ENCODE data around the gene DHRS2.
"Not testable (repeated sequence)": the region's sequence is repeated elsewhere in the genome, so short reads cannot be mapped to it uniquely, and the experiment has no call there.

Gene DHRS2, protein sequence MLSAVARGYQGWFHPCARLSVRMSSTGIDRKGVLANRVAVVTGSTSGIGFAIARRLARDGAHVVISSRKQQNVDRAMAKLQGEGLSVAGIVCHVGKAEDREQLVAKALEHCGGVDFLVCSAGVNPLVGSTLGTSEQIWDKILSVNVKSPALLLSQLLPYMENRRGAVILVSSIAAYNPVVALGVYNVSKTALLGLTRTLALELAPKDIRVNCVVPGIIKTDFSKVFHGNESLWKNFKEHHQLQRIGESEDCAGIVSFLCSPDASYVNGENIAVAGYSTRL

DNA sequence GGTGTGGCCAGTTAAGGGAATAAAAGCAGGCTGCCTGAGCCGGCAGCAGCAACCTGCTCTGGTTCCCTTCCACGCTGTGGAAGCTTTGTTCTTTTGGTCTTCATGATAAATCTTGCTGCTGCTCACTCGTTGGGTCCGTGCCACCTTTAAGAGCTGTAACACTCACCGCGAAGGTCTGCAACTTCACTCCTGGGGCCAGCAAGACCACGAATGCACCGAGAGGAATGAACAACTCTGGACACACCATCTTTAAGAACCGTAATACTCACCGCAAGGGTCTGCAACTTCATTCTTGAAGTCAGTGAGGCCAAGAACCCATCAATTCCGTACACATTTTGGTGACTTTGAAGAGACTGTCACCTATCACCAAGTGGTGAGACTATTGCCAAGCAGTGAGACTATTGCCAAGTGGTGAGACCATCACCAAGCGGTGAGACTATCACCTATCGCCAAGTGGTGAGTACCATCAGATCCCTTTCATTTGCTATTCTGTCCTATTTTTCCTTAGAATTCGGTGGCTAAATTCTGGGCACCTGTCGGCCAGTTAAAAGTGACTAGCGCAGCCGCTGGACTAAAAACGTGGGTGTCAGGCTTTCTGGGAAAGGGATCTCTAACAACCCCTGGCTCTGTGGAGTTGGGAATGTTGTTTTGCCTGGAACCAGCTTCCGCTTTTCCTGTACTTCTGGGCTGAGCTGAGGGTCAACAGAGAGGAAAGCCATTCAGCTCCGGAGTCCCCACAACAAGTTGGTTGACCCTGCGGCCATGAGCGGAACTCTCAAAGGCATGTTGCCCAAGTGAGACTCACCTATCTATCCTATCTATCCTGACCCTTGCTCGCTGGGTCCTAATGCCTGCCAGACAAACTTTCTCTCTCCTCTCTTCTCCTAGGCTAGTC lies at the start of gene DHRS2:
DHRS2 (plus strand) TSS at position 48 of the 895 bp plus-strand sequence. CDS start 2,501 bp downstream, outside the sequence.
- DNase-seq: no peak

DNA sequence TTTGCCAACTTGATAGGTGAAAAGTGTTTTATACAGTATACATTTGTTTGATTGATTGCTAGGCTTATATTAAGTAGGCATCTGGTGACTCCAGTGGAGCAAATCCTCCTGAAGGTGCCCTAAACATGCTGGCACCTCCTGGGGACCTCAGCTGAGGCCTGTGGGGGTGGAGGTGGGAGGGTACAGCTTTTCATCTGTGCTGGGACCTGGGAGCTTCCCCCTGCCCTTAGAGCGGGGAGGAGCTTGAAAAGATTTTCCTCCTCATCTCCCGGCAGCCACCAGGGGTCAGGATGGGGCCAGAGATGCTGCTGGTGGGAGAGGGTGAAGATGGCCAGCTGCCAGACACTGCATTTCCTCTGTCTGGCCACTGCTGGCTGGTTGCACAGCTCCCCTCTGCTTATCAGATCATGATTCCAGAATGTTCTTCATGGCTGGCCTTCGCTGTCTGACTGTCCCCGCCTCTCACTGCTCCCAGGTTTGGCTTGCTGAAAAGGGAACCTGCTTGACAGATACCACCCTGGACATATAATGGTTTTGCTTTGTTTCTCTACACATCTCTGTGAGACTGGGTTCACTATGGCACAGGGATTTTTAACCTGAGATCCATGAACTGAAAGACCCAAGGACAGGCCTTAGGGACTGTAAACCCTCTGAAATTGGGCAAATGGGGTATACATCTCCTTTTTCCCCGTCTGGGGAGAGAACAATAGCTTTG lies 47.1 kb upstream of the DHRS2 start:
- DNase-seq: peak; percentile 95

DNA sequence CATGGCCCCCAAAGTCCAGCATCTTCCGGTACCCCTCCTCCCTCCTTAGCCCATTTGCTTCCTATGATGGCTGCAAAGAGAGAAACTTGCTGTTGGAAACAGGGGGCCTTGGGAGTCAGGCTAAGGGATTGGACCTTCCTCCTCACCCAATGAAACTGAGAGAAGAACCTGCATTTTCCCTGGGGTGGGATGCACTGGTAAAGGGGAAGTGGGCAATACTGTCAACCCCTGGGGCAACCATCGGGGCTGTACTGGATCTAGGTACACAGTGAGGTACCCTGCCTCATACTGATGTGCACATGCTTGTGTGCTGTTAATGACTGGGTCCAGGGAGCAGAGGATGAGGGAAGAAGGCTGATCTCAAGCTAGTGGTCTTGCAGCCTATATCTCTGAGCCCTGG lies 46.6 kb upstream of the DHRS2 start:
- no peak for DNase-seq

DNA sequence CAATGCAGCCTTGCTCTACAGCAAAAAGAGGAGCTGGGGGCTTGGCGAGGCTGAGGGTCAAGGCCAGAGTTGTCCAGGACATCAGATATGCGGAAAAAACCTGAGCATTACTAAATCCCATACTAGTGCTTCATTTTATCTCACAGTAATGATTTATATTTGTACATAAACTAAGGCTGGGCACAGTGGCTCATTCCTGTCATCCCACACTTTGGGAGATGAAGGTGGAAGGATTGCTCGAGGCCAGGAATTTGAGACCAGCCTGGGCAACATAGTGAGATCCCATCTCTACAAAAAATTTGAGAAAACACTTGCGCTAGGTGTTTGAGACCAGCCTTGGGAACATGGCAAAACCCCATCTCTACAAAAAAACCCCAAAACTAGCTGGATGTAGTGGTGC lies 46.0 kb upstream of the DHRS2 start:
- DNase-seq: no peak

DNA sequence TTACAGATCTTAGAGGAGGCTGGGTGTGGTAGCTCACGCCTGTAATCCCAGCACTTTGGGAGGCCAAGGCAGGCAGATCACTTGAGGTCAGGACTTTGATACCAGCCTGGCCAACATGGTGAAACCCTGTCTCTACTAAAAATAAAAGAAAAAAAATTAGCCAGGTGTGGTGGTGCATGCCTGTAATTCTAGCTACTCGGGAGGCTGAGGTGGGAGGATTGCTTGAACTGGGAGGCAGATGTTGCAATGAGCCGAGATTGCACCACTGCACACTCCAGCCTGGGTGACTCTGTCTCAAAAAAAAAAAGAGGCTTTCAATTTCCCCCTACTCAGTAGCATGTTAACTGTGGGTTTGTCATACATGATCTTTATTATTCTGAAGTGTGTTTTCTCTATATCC lies 42.0 kb upstream of the DHRS2 start:
- not testable (repeated sequence) for DNase-seq

DNA sequence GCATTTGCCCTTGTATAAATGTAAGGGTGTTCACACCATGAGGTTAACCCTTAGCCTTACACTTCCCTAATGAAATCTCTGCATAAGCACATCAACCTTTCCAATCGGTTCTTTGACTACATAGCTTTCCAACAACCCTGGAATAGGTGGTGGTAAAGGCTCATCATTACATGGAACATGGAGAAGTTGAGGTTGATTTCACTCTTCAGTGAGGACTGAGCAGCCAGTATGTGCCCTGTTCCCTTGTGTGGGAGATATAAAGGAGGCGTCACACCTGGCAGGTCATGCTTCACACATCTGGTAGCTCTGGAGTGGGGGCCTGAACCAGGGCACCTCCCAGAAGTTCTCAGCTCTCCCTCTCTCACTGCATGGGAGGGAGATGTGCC lies 35.8 kb upstream of the DHRS2 start:
- DNase-seq: no peak

DNA sequence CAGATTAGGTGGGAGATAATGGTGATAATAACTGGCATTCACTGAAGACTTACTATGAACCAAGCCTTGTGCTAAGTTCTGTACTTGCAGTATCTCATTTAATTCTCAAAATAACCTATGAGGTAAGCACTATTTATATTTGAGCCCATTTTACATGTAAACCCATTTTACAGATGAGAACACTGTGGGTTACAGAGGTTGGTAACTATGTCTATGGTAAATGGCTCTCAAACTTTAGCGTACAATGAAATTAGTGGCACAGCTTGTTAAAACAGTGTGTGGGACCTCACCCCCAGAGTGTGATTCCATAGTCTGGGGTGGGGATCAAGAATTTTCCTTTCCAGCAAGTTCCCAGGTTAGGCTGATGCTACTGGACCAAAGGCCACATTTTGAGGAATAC lies 35.4 kb upstream of the DHRS2 start:
- no peak for DNase-seq

DNA sequence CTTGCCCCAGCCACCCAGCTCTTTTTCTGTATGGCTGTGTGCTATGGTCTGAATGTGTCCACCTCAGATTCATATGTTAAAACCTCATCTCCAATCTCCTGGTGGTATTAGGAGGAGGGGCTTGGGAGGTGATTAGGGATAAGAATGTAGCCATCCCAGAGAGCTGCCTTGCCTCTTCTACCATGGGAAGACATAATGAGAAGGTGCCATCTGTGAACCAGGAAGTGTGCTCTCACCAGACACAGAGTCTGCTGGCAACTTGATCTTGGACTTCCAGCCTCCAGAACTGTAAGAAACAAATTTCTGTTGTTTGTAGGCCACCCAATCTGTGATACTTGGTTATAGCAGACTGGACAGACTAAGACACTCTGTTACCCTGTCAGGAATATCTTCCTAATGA lies 34.7 kb upstream of the DHRS2 start:
- no peak for DNase-seq

DNA sequence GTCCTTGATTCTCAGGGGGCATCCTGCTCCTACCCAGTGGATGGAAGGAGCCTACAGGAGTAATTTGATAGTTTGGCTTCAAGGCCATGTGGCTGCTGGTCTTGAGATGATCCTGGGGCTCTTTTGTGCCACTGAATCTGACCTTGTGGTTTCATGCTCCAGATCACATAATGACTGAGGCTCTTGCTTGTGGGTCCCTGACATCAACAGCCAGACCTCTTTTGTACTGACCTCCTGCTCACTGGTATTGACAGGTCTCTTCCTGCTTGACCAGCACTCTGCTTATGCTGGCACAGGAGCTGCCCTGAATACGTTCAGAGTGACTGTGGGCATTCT lies 34.4 kb upstream of the DHRS2 start:
- no peak for DNase-seq

DNA sequence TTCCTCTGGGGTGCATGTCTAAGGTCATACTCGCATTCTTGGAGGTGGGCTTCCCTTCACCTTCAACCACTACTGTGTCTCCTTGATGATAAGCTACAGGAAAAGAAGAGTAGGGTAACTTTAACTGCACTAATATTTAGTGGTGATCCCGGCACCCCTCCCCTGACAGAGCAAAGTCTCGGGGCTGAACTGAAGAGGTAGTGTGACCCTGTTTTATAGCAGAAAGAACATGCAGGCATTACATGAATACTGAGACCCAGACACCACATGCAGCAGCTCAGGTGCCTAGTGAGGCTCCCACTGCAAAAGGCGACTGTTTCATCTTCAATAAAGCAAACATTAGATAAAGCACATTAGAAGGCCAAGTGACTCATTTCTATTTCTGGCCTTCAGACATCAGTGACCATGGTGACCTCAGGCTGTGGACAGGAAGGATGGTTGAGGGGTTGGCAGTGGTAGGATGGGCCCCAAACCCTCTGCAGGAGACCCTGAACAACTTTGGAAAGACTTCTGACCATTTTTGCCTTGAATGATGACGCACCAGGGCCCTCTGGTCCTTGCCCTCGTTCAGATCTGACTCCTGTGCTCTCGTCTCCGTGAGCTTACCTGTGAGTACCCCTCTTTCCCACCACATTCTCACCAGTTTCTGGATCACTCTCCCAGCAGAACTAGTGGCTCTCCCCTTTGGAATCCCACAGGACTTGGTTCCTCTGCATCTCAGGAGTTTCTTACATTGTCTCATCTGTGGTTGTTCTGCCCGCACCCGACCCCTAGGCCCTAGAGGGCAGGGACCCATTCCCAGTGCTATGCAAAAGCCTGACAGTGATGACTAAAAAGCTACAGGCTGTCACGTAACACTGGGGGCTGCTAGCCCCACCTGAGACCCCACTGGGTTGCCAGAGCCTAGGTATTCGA lies 33.7 kb upstream of the DHRS2 start:
- no peak for DNase-seq

DNA sequence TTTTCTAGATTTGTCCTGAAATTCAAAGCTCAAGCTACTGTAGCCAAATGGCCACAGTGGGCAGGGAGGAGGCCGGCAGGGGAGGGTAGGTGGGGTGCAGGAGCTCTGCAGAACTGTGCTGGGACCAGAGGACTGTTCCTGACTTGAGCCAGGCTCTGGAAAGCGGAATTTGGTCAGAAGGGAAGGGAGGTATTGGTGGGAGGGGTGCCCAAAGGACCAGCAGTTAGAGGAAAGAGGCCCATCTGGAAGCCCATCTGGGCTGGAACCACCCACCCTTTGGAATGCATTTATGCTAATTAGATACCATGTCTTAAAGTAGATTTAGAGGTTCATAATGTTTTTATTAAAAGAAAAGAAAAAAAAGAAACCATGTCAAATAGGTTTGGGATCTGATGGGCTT lies 33.1 kb upstream of the DHRS2 start:
- DNase-seq: no peak

DNA sequence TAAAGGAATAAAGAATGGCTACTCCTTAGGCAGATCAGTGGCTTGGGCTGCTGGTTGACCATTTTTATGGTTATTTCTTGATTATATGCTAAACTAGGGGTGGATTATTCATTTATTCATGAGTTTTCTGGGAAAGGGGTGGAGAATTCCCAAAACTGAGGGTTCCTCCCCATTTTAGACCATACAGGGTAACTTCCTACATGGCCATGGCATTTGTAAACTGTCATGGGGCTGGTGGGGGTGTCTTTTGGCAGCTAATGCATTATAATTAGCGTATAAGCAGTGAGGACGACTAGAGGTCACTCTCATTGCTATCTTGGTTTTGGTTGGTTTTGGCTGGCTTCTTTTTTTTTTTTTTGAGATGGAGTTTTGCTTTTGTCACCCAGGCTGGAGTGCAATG lies 32.0 kb upstream of the DHRS2 start:
- DNase-seq: no peak

DNA sequence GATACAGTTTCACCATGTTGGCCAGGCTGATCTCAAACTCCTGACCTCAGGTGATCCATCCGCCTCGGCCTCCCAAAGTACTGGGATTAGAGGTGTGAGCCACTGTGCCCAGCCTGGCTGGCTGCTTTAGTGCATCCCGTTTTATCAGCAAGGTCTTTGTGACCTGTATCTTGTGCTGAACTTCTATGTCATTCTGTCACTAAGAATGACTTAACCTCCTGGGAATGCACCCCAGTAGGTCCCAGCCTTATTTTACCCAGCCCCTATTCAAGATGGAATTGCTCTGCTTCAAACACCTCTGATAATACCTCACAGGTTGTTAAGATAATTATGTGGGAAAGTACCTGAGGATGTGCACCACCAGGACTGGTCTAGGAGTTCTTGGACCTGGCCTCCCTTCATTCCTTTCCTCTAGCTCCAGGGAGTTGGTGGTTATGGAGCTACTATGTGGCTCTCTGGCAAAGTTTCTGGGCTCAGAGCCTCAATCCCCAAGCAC lies 31.4 kb upstream of the DHRS2 start:
- DNase-seq: no peak

DNA sequence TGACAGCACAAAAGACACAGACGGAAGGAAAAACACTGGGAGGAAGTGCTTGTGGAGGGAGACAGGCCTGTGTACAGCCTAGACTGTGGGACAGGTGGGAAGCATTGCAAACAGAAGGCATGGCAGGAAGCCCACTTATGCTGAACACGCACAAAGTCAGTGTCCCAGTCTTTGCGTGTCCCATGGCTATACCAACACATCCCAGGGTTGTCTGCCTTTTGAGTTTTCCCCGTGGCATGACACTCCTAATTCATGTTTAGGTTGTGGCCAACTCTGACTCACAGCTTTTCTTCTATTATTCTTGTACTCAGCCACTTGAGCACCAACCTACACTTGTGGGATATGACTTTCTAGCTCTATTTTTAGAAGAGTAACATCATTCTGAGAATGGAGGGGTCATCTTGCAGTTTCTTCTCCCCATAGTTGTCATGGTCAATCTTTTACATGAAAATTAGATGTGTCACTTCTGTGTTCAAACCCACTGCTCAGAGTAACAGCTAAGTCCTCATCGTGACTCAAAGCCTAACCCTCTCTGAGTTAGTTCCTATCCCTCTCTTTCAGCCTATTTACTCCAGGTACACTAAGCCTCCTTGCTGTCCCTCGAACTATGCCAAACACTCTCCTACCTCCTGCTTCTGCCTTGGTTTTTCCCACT lies 30.1 kb upstream of the DHRS2 start:
- no peak for DNase-seq

DNA sequence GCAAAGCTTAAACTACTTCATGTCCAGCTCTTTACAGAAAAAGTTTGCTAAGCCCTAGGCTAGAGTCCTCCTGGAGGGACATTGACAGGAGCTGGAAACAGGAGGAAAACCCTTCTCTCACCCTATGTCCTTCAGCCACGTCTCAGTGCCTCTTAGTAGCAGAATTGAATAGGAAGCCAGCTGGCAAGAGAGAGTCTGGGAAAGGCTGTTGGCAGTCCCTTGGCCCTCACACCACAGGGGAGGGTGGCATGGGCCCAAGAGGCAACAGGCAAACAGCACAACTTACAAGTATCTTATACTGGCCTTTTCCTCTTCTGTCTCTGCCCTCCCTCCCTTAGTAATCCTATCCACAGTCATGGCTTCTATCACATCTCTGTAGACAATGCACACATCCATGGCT lies 27.7 kb upstream of the DHRS2 start:
- no peak for DNase-seq

DNA sequence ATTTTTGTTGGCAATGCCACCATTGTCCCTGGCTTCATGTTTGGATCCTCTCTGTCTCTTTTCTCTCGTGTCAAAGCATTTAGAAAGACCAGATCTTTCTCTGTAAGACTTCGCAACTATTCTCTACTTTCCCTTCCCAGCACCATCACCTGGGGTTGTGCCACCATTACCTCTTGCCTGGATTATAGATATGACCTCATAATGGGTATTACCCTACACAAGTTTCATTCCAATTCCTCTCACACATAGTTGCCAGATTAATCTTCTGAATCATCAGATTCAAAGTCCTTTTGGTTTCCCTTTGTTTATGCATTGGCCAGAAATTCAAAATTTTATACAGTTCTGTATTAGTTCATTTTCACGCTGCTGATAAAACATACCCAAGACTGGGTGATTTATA lies 27.2 kb upstream of the DHRS2 start:
- no peak for DNase-seq

DNA sequence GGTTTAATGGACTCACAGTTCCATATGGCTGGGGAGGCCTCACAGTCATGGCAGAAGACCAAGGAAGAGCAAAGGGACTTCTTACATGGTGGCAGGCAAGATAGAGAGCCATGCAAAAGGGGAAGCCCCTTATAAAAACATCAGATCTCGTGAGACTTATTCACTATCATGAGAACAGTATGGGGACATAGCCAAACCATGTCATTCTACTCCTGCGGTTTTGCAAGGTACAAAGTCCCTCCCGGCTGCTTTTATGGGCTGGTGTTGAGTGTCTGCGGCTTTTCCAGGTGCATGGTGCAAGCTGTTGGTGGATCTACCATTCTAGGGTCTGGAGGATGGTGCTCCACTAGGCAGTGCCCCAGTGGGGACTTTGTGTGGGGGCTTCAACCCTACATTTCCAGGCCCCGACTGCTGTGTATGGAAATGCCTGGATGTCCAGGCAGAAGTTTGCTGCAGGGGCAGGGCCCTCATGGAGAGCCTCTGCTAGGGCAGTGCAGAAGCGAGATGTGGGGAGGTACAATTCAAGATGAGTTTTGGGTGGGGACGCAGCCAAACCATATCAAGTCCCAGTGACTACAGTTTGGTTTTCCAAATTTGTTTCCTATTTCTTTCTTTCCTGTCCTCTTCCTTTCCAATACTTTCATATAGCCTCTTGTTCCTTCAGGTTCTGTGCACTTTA lies 26.6 kb upstream of the DHRS2 start:
- DNase-seq: not testable (repeated sequence)

DNA sequence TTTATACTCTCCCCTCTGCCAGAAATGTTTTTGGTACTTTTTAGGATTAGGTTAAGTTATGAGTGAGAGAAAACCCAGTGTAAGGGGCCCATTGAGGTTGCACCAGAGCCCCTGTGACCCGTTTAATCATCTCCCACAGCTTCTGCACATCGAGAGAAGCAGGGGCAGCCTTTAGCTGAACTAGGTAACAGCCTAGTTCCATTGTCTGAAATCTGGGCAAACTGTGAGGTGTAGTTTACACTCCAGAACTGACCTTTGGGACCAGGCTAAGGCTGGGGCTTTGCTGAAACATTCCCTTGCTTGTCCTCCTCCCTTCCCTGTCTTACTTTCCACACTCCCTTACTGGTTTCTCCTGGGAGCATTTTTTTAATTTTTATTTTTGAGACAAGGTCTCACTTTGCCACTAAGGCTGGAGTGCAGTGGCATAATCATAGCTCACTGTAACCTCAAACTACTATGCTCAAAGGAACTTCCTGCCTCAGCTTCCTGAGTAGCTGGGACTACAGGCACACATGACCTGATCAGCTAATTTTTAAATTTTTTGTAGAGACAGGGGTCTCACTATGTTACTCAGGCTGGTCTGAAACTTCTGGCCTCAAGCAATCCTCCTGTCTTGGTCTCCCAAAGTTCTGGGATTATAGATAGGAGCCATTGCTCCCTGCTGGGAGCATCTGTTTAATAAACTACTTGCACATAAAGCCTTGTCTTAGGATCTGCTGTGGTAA lies 25.9 kb upstream of the DHRS2 start:
- DNase-seq: no peak

DNA sequence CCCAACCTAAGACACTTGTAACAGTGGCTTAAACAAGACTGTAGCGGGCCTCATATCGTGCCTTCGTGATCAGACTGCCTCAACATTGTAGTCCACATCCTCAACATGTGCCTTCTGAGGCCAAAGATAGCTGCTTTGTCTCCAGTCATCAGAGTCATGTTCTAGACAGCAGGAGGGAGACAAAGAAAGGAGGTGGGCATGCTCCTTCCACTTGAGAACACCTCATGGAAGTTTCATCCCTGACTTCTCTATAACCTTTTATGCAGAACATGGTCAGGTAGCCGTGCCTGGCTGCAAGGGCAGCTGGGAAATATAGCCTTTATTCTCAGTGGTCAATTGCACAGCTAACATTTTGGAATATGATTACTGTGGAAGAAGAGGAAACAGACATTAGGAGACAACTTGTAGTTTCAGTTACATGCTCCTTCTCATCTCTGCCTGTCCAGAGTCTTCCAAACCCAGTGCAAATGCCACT lies 25.3 kb upstream of the DHRS2 start:
- DNase-seq: no peak

DNA sequence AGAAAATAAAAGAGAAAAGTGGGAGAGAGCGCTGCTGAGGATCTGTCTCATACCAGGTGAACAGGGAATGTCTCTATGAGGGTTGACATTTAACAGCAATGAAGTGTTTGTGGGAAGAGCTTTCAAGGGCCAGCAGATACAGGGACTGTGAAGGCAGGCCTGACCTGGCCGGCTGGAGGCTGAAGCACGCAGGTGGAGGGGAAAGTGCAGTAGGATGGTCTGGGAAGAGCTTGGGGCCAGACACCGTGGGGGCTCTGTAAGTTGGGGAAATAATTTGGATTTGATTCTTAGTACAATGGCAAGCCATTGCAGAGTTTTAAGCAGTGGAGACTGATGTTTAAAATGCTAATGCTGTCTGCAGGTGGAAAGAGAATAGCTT lies 23.8 kb upstream of the DHRS2 start:
- DNase-seq: no peak

DNA sequence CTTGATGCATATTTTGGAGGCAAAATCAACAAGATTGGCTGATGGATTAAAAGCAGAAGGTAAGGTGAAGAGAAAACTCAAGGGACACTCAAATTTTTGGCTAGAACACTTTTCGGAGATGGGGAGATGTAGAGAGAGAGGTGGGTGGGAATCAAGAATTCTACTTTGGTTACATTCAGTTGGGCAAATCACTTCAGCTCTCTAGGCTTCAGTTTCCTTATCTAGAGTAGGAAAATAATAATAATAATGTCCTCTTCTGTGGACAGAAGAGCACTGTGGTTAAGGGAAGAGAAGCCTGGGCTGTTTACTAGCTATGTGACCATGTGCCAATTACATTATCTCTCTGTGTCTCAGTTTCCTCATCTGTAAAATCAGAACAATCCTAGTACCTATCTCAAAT lies 23.4 kb upstream of the DHRS2 start:
- DNase-seq: no peak
